Pancreas (tissue), 10 donors: ENCODE data around the gene TUBD1. TPM values are rescaled to one million over a fixed set of nuclear protein-coding genes. Genes with fewer than 3 reads are reported as not detected.
"Not testable (repeated sequence)": the region's sequence is repeated elsewhere in the genome, so short reads cannot be mapped to it uniquely, and the experiment has no call there.

Experiments
- ATAC-seq, 4 donors: fragments of 200-7000 bp; cut with Tn5 transposase; one replicate each; pipeline versions ENCODE4 v1.8.0 to v1.9.1; 2020; ENCODE audit warnings: mild to moderate bottlenecking in 4 of 4, moderate library complexity in 4 of 4
- DNase-seq, 6 donors: peaks; one replicate each; pipeline ENCODE4 v3.0.0-alpha.2; 2020
- FAIRE-seq: peaks from 2 replicates; lab custom pipeline; 2012; peaks lifted over from hg19 to GRCh38; lab: Jason Lieb, UNC
- H3K27ac ChIP-seq, 4 donors: fragments of 200-600 bp; sonication (generic); 1 replicate in 3 of 4; 2 replicates in 1 of 4; pipeline versions ENCODE4 v1.5.0 to v1.8.0; 2020
- H3K27me3 ChIP-seq, 4 donors: fragments of 200-600 bp; one replicate each; pipeline ENCODE4 v1.8.0; 2021
- H3K36me3 ChIP-seq, 3 donors: fragments of 200-600 bp; sonication (generic) in 1 of 3; one replicate each; pipeline versions ENCODE4 v1.5.0 to v1.8.0; 2020 to 2021
- H3K4me1 ChIP-seq, 3 donors: fragments of 200-600 bp; one replicate each; pipeline ENCODE4 v1.8.0; 2021
- H3K4me3 ChIP-seq, 4 donors: fragments of 200-600 bp; sonication (generic) in 2 of 4; one replicate each; pipeline versions ENCODE4 v1.5.0 to v1.8.0; 2020 to 2021
- H3K9me3 ChIP-seq, 4 donors: fragments of 200-600 bp; one replicate each; pipeline ENCODE4 v1.8.0; 2021
- CTCF ChIP-seq, 4 donors: fragments of 200-600 bp; sonication (generic) in 3 of 4; IDR thresholded peaks; one replicate each; pipeline versions ENCODE4 v1.5.0 to v1.8.0; 2021; ENCODE audit warnings: antibody characterized with exemption in 4 of 4
- WGBS, 2 donors: extraction: QIAGEN DNeasy Blood & Tissue Kit; methylation state at CpG; one replicate each; pipeline ENCODE4 v1.1.7; 2013; 5-methylcytosine and 5-hydroxymethylcytosine counted together
- intact Hi-C, 3 donors: fragments of 100-400 bp; cut with DNase I; formaldehyde crosslinking; loops; one replicate each; pipeline versions ENCODE4 v1.11.1 to v1.14.2; 2022
- polyA plus RNA-seq, 2 donors: library from polyadenylated mRNA; stranded (reverse); fragments of 200-250 nt; gene quantifications; one replicate each; pipeline ENCODE4 v1.2.3, GENCODE V29; 2013
- total RNA-seq, 6 donors: library from RNA; stranded (reverse); fragmentation: NEBNext Ultra II Directional in 4 of 6; extraction: Animal tissue kit (Norgen Biotek cat#: 25700) in 4 of 6; gene quantifications; one replicate each; pipeline versions ENCODE4 v1.2.1 to v1.2.4, GENCODE V29; 2021 to 2023
- donor health status: healthy with polysubstance abuse.
- donor health status: DM: no; HTN: no; CAD: no; lungs with moderate emphysema.
- donor health status: DM: no; HTN: no; CAD: no.
- donor health status: control.
- donor health status: control.
- donor health status: Bipolar disorder and iron deficiency.
- donor health status: DM: yes; HTN: yes; CAD: no.
- donor health status: DM: no; HTN: no; CAD: no.
- donor health status: DM: no; HTN: no; CAD: no.
- donor health status: DM: yes; HTN: yes; CAD: no.

Gene TUBD1
- total and polyA plus RNA-seq, 8 donors, result 3.4 to 8.5 (median 6.6) TPM

GRCh38 chr17:59830846-59831486 lies 61.8 kb downstream of the TUBD1 start:
- TF ChIP-seq CTCF (IDR thresholded peaks at IDR 0.05), result no peak
- intact Hi-C loops, result no loop called here
- no peak for ATAC-seq

GRCh38 chr17:59830007-59830630 lies 62.6 kb downstream of the TUBD1 start:
- H3K27ac ChIP-seq, result peak overlapping the region; percentile 66 to 83 (median 78)
- no peaks in the 10 kb centered on the region for H3K9me3 ChIP-seq
- peak overlapping the region in 1 of 4 donors; percentile 2 for H3K4me3 ChIP-seq
- WGBS, 2 donors, result 81 to 83% methylated on average over 3 of the region's 3 CpGs
- peaks cover 14 to 50% (median 34%) of the 10 kb centered on the region in 3 donors for H3K4me1 ChIP-seq
- no peak for TF ChIP-seq CTCF (IDR thresholded peaks at IDR 0.05)
- no peaks in the 10 kb centered on the region for H3K36me3 ChIP-seq
- no peaks in the 10 kb centered on the region for H3K27me3 ChIP-seq
- FAIRE-seq, result no peak
- ATAC-seq, result peak in 1 of 4 donors; percentile 5
- intact Hi-C loops, result no loop called here
- DNase-seq, result no peak

More at GRCh38 chr17:59830846-59831486, 61.8 kb downstream of the TUBD1 start:
- H3K9me3 ChIP-seq, result no peaks in the 10 kb centered on the region
- peaks cover 14 to 54% (median 36%) of the 10 kb centered on the region in 3 donors for H3K4me1 ChIP-seq
- 71 to 75% methylated on average over 1 of the region's 1 CpG for WGBS, 2 donors
- no peak overlapping the region for H3K4me3 ChIP-seq
- H3K27me3 ChIP-seq, result no peaks in the 10 kb centered on the region
- no peaks in the 10 kb centered on the region for H3K36me3 ChIP-seq
- FAIRE-seq (no peak), DNase-seq (no peak)
- H3K27ac ChIP-seq, result peak overlapping the region in 2 of 4 donors; percentile 82 to 83

- Histone ChIP-seq H3K27ac (peak overlapping the region; percentile 66 to 83 (median 78)), H3K36me3 (no peaks in the 10 kb centered on the region), H3K9me3 (no peaks in the 10 kb centered on the region), H3K4me3 (peak overlapping the region in 1 of 4 donors; percentile 26), H3K27me3 (no peaks in the 10 kb centered on the region), H3K4me1 (peaks cover 14 to 48% (median 34%) of the 10 kb centered on the region in 3 donors)
- ATAC-seq (peak; percentile 83 to 89 (median 86)), DNase-seq (peak in 2 of 6 donors; percentile 48 to 71), FAIRE-seq (peak; percentile 95)
- intact Hi-C loops, result no loop called here
- 28 to 32% methylated on average over 4 of the region's 4 CpGs for WGBS, 2 donors
- TF ChIP-seq CTCF (IDR thresholded peaks at IDR 0.05), result no peak
These were observed 63.3 kb downstream of the TUBD1 start for GRCh38 chr17:59829217-59830006.

DNA sequence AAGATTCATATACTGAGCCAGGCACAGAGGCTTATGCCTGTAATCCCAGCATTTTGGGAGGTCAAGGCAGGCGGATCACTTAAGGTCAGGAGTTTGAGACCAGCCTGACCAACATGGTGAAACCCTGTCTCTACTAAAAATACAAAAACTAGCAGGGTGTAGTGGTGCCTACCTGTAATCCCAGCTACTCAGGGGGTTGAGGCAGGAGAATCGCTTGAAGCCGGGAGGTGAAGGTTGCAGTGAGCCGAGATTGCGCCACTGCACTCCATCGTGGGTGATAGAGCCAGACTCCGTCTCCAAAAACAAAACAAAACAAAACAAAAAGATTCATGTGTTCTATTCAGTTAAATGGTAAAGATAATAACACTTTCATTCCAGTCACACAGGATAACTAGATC lies 63.9 kb downstream of the TUBD1 start:
- H3K9me3 ChIP-seq, H3K27me3 ChIP-seq, DNase-seq, intact Hi-C loops, H3K36me3 ChIP-seq: not testable (repeated sequence)
- WGBS, 2 donors, result 42 to 55% methylated on average over 7 of the region's 7 CpGs
- Histone ChIP-seq H3K4me3 (peak overlapping the region in 1 of 4 donors; percentile 26), H3K4me1 (peaks cover 14 to 48% (median 34%) of the 10 kb centered on the region in 3 donors), H3K27ac (peak overlapping the region; percentile 66 to 83 (median 78))
- ATAC-seq (peak; percentile 25 to 30 (median 26)), FAIRE-seq (peak; percentile 17)

DNA sequence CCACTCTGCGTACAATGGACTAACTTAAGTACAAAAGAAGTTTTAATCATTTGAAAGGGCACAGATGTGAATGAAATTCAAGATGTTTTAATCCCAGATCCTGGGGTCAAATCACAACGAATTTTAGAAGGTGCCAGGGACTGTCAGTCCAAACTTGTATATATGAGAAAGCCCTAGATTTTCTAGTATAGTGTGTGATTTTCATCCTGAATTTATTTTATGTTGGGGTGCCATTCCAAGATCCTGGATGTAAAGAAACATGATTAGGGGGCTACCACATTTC lies 64.3 kb downstream of the TUBD1 start:
- Histone ChIP-seq H3K9me3 (no peaks in the 10 kb centered on the region), H3K27ac (peak overlapping the region; percentile 66 to 83 (median 78)), H3K27me3 (no peaks in the 10 kb centered on the region), H3K36me3 (no peaks in the 10 kb centered on the region), H3K4me3 (peak overlapping the region in 1 of 4 donors; percentile 26), H3K4me1 (peaks cover 14 to 48% (median 34%) of the 10 kb centered on the region in 3 donors)
- TF ChIP-seq CTCF (IDR thresholded peaks at IDR 0.05), result no peak
- 71 to 75% methylated on average over 2 of the region's 2 CpGs for WGBS, 2 donors
- FAIRE-seq (no peak), DNase-seq (no peak), ATAC-seq (no peak)
- intact Hi-C loops, result no loop called here
